ENCODE data around the gene C2CD4D.

Gene C2CD4D

GRCh38 chr1:151855933-151856332 lies 16.3 kb upstream of the C2CD4D start:
- no peak for TF ChIP-seq REST (IDR thresholded peaks at IDR 0.05; ENCODE audit: insufficient read depth in 1 of 2, low read depth in 2 of 2, low read length in 2 of 2)
- TF ChIP-seq POLR2AphosphoS5 (IDR thresholded peaks at IDR 0.05; ENCODE audit: low read depth, low read length) = no peak
- TF ChIP-seq FOXP2 (optimal IDR thresholded peaks at IDR 0.05; ENCODE audit: borderline replicate concordance, extremely low read depth, extremely low read length, insufficient read depth) = no peak
- TF ChIP-seq SIN3A (IDR thresholded peaks at IDR 0.05; ENCODE audit: borderline replicate concordance, insufficient read depth, low read length) = no peak
- TF ChIP-seq TAF1 (IDR thresholded peaks at IDR 0.05; ENCODE audit: borderline replicate concordance, insufficient read depth, low read length) = no peak

GRCh38 chr1:151854658-151855057 lies 15.0 kb upstream of the C2CD4D start:
- TF ChIP-seq TAF1 (IDR thresholded peaks at IDR 0.05; ENCODE audit: borderline replicate concordance, insufficient read depth, low read length) (no peak), REST (IDR thresholded peaks at IDR 0.05; ENCODE audit: insufficient read depth in 1 of 2, low read depth in 2 of 2, low read length in 2 of 2) (no peak), FOXP2 (optimal IDR thresholded peaks at IDR 0.05; ENCODE audit: borderline replicate concordance, extremely low read depth, extremely low read length, insufficient read depth) (no peak), SIN3A (IDR thresholded peaks at IDR 0.05; ENCODE audit: borderline replicate concordance, insufficient read depth, low read length) (no peak), POLR2AphosphoS5 (IDR thresholded peaks at IDR 0.05; ENCODE audit: low read depth, low read length) (no peak)

- TF ChIP-seq SIN3A (IDR thresholded peaks at IDR 0.05; ENCODE audit: borderline replicate concordance, insufficient read depth, low read length) (no peak), REST (IDR thresholded peaks at IDR 0.05; ENCODE audit: insufficient read depth in 1 of 2, low read depth in 2 of 2, low read length in 2 of 2) (no peak)
Measured at GRCh38 chr1:151853411-151853943, 13.9 kb upstream of the C2CD4D start, which contains the start of gene THEM5. Gene THEM5, minus strand, starts transcription at chr1:151853712. Its CDS starts 147 bp downstream, at chr1:151853565.

- TF ChIP-seq REST (IDR thresholded peaks at IDR 0.05; ENCODE audit: insufficient read depth in 1 of 2, low read depth in 2 of 2, low read length in 2 of 2) = no peak
- TF ChIP-seq POLR2AphosphoS5 (IDR thresholded peaks at IDR 0.05; ENCODE audit: low read depth, low read length) = no peak
- TF ChIP-seq SIN3A (IDR thresholded peaks at IDR 0.05; ENCODE audit: borderline replicate concordance, insufficient read depth, low read length) = no peak
- no peak for TF ChIP-seq TAF1 (IDR thresholded peaks at IDR 0.05; ENCODE audit: borderline replicate concordance, insufficient read depth, low read length)
- TF ChIP-seq FOXP2 (optimal IDR thresholded peaks at IDR 0.05; ENCODE audit: borderline replicate concordance, extremely low read depth, extremely low read length, insufficient read depth) = no peak
Measured at GRCh38 chr1:151852733-151853132, 13.1 kb upstream of the C2CD4D start.

- TF ChIP-seq SIN3A (IDR thresholded peaks at IDR 0.05; ENCODE audit: borderline replicate concordance, insufficient read depth, low read length) = no peak
- TF ChIP-seq POLR2AphosphoS5 (IDR thresholded peaks at IDR 0.05; ENCODE audit: low read depth, low read length) = no peak
- TF ChIP-seq FOXP2 (optimal IDR thresholded peaks at IDR 0.05; ENCODE audit: borderline replicate concordance, extremely low read depth, extremely low read length, insufficient read depth) = no peak
- TF ChIP-seq TAF1 (IDR thresholded peaks at IDR 0.05; ENCODE audit: borderline replicate concordance, insufficient read depth, low read length) = no peak
- no peak for TF ChIP-seq REST (IDR thresholded peaks at IDR 0.05; ENCODE audit: insufficient read depth in 1 of 2, low read depth in 2 of 2, low read length in 2 of 2)
Measured at GRCh38 chr1:151851886-151852285, 12.3 kb upstream of the C2CD4D start.
